Testis (tissue), 5 donors: ENCODE data around the gene RFPL2. TPM values are rescaled to one million over a fixed set of nuclear protein-coding genes. Genes with fewer than 3 reads are reported as not detected.

ENCODE experiments used
- DNase-seq: peaks from one replicate; pipeline ENCODE4 v3.0.0-alpha.2; 2019
- H3K27ac ChIP-seq, 2 donors: fragments of 200-600 bp; sonication (generic); one replicate each; pipeline ENCODE4 v1.5.1; 2019
- H3K27me3 ChIP-seq: fragments of 200-600 bp; sonication (generic); one replicate; pipeline ENCODE4 v1.5.1; 2019
- H3K36me3 ChIP-seq: fragments of 200-600 bp; sonication (generic); one replicate; pipeline ENCODE4 v1.5.1; 2017; ENCODE audit warnings: low read depth; ENCODE audit errors: missing control alignments
- H3K4me1 ChIP-seq: fragments of 200-600 bp; sonication (generic); one replicate; pipeline ENCODE4 v1.5.1; 2019
- H3K4me3 ChIP-seq, 2 donors: fragments of 200-600 bp; sonication (generic); one replicate each; pipeline ENCODE4 v1.5.1; 2017 to 2019
- H3K9me3 ChIP-seq: fragments of 200-600 bp; sonication (generic); one replicate; pipeline ENCODE4 v1.5.1; 2017
- CTCF ChIP-seq, 3 experiments: fragments of 450-650 bp in 2 of 3; fragments of 200-600 bp in 1 of 3; sonication (generic) in 1 of 3; IDR thresholded peaks; one replicate each; pipeline ENCODE4 v1.5.1; 2016 to 2019; ENCODE audit warnings: antibody characterized with exemption in 3 of 3, mild to moderate bottlenecking in 2 of 3, moderate library complexity in 1 of 3
- POLR2A ChIP-seq: fragments of 450-650 bp; IDR thresholded peaks from one replicate; pipeline ENCODE4 v1.6.1; 2017; ENCODE audit warnings: antibody characterized with exemption, mild to moderate bottlenecking, moderate library complexity
- WGBS, 2 donors: methylation state at CpG; one replicate each; pipeline ENCODE4 v1.1.5; 2018; 5-methylcytosine and 5-hydroxymethylcytosine counted together
- intact Hi-C: fragments of 100-400 bp; cut with DNase I; formaldehyde crosslinking; loops from one replicate; pipeline ENCODE4 v1.15.1; 2023; ENCODE audit warnings: low total_unique reads
- long read RNA-seq, 2 donors: transcript quantifications; one replicate each; lab custom pipeline, GENCODE V29; 2026
- polyA plus RNA-seq: library from polyadenylated mRNA; stranded (reverse); fragments of 350-450 nt; fragmentation: Illumina TruSeq; extraction: RNeasy Lipid Tissue Mini Kit (QIAGEN cat#74804); gene quantifications from one replicate; pipeline ENCODE4 v1.2.3, GENCODE V29; 2014; ENCODE audit warnings: low read depth, low replicate concordance; ENCODE audit not compliant: insufficient read depth
- total RNA-seq, 2 donors: library from RNA; depleted of rRNA; stranded (reverse); fragments of >200 nt; gene quantifications; one replicate each; pipeline ENCODE4 v1.2.3, GENCODE V29; 2016

Gene RFPL2
- total RNA-seq: not detected
- 0.34 TPM for polyA plus RNA-seq
- long read RNA-seq, donor 1: 0 reads
- long read RNA-seq, donor 2: 0 reads

- H3K9me3 ChIP-seq: no peaks in the 10 kb centered on the region
- no peak within 1 kb of the TSS for H3K27ac ChIP-seq
- peak within 1 kb of the TSS in 1 of 2 donors; percentile 20 for H3K4me3 ChIP-seq
- peak; percentile 51 for DNase-seq
- intact Hi-C loops: no loop called here
- no peaks in the 10 kb centered on the region for H3K36me3 ChIP-seq
- no peak for TF ChIP-seq POLR2A
- TF ChIP-seq CTCF (IDR thresholded peaks at IDR 0.05): no peak
- no peaks in the 10 kb centered on the region for H3K4me1 ChIP-seq
- 48 to 67% methylated on average over 21 to 40 of the region's 41 CpGs for WGBS, 2 donors
- no peaks in the 10 kb centered on the region for H3K27me3 ChIP-seq
Measured at GRCh38 chr22:32204856-32205722, at the start of gene RFPL2. Gene RFPL2 (minus strand): TSS chr22:32205073. CDS start chr22:32202451, 2,622 bp downstream.

- Histone ChIP-seq H3K36me3 (no peaks in the 10 kb centered on the region), H3K4me3 (no peak overlapping the region), H3K27ac (no peak overlapping the region), H3K9me3 (no peaks in the 10 kb centered on the region), H3K27me3 (no peaks in the 10 kb centered on the region), H3K4me1 (no peaks in the 10 kb centered on the region)
- WGBS, 2 donors: 55 to 56% methylated on average over 1 of the region's 1 CpG
- no peak for TF ChIP-seq CTCF (IDR thresholded peaks at IDR 0.05)
- no peak for DNase-seq
- intact Hi-C loops: no loop called here
Measured at GRCh38 chr22:32249231-32249630, 44.4 kb upstream of the RFPL2 start.

- TF ChIP-seq CTCF (IDR thresholded peaks at IDR 0.05): no peak
- no peak for TF ChIP-seq POLR2A
- WGBS, 2 donors: 60 to 87% methylated on average over 1 of the region's 1 CpG
- H3K9me3 ChIP-seq: no peaks in the 10 kb centered on the region
- DNase-seq: no peak
- H3K4me1 ChIP-seq: no peaks in the 10 kb centered on the region
- no peaks in the 10 kb centered on the region for H3K27me3 ChIP-seq
- no peaks in the 10 kb centered on the region for H3K36me3 ChIP-seq
- intact Hi-C loops: no loop called here
- H3K4me3 ChIP-seq: no peak overlapping the region
- H3K27ac ChIP-seq: no peak overlapping the region
Measured at GRCh38 chr22:32248276-32248675, 43.4 kb upstream of the RFPL2 start.

GRCh38 chr22:32246166-32246565 is 41.3 kb upstream of the RFPL2 start:
- Histone ChIP-seq H3K27me3 (no peaks in the 10 kb centered on the region), H3K9me3 (no peaks in the 10 kb centered on the region), H3K4me3 (no peak overlapping the region), H3K27ac (no peak overlapping the region), H3K4me1 (no peaks in the 10 kb centered on the region), H3K36me3 (no peaks in the 10 kb centered on the region)
- no peak for TF ChIP-seq CTCF (IDR thresholded peaks at IDR 0.05)
- no peak for TF ChIP-seq POLR2A
- WGBS, 2 donors: 87 to 93% methylated on average over 5 of the region's 5 CpGs
- DNase-seq: no peak
- intact Hi-C loops: no loop called here
